ENCODE data around the gene ATP11B. TPM values are rescaled to one million over a fixed set of nuclear protein-coding genes. Genes with fewer than 3 reads are reported as not detected.

ATP11B gene
- total and polyA plus RNA-seq, 2 experiments from 2014 or later: 5.8 to 24.7 TPM

DNA sequence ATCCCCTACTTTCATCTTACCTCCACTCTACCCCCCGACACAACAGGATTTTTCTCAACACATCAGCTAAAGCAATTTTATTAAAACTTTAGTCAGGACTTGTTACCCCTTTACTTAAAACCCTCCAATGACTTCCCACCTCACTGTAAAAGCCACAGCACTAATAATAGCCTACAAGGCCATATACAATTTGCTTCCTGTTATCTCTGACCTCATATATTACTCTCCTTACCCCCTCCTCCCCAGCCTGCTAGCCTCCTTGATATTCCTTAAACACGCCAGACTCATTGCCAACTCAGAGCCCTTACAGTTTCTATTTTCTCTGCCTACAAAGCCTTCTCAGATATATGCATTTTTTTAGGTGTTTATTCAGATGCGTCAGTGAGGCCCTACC, 132.6 kb downstream of the ATP11B start:
- DNase-seq (ENCODE audit: low spot score): no peak
- peaks cover 3% of the 10 kb centered on the region; the same call in 1 of the 3 replicates for H3K36me3 Mint-ChIP-seq (ENCODE audit: low read depth)
- H3K4me3 ChIP-seq: no peak overlapping the region
- no peaks in the 10 kb centered on the region for H3K9me2 ChIP-seq (ENCODE audit: insufficient read depth)
- H3K27ac ChIP-seq (ENCODE audit: low read depth): no peak overlapping the region; the same call in 1 of the 2 replicates
- no peak for TF ChIP-seq STAT1 (IDR thresholded peaks at IDR 0.05; ENCODE audit: unreplicated experiment)
- TF ChIP-seq, protein P1, sequence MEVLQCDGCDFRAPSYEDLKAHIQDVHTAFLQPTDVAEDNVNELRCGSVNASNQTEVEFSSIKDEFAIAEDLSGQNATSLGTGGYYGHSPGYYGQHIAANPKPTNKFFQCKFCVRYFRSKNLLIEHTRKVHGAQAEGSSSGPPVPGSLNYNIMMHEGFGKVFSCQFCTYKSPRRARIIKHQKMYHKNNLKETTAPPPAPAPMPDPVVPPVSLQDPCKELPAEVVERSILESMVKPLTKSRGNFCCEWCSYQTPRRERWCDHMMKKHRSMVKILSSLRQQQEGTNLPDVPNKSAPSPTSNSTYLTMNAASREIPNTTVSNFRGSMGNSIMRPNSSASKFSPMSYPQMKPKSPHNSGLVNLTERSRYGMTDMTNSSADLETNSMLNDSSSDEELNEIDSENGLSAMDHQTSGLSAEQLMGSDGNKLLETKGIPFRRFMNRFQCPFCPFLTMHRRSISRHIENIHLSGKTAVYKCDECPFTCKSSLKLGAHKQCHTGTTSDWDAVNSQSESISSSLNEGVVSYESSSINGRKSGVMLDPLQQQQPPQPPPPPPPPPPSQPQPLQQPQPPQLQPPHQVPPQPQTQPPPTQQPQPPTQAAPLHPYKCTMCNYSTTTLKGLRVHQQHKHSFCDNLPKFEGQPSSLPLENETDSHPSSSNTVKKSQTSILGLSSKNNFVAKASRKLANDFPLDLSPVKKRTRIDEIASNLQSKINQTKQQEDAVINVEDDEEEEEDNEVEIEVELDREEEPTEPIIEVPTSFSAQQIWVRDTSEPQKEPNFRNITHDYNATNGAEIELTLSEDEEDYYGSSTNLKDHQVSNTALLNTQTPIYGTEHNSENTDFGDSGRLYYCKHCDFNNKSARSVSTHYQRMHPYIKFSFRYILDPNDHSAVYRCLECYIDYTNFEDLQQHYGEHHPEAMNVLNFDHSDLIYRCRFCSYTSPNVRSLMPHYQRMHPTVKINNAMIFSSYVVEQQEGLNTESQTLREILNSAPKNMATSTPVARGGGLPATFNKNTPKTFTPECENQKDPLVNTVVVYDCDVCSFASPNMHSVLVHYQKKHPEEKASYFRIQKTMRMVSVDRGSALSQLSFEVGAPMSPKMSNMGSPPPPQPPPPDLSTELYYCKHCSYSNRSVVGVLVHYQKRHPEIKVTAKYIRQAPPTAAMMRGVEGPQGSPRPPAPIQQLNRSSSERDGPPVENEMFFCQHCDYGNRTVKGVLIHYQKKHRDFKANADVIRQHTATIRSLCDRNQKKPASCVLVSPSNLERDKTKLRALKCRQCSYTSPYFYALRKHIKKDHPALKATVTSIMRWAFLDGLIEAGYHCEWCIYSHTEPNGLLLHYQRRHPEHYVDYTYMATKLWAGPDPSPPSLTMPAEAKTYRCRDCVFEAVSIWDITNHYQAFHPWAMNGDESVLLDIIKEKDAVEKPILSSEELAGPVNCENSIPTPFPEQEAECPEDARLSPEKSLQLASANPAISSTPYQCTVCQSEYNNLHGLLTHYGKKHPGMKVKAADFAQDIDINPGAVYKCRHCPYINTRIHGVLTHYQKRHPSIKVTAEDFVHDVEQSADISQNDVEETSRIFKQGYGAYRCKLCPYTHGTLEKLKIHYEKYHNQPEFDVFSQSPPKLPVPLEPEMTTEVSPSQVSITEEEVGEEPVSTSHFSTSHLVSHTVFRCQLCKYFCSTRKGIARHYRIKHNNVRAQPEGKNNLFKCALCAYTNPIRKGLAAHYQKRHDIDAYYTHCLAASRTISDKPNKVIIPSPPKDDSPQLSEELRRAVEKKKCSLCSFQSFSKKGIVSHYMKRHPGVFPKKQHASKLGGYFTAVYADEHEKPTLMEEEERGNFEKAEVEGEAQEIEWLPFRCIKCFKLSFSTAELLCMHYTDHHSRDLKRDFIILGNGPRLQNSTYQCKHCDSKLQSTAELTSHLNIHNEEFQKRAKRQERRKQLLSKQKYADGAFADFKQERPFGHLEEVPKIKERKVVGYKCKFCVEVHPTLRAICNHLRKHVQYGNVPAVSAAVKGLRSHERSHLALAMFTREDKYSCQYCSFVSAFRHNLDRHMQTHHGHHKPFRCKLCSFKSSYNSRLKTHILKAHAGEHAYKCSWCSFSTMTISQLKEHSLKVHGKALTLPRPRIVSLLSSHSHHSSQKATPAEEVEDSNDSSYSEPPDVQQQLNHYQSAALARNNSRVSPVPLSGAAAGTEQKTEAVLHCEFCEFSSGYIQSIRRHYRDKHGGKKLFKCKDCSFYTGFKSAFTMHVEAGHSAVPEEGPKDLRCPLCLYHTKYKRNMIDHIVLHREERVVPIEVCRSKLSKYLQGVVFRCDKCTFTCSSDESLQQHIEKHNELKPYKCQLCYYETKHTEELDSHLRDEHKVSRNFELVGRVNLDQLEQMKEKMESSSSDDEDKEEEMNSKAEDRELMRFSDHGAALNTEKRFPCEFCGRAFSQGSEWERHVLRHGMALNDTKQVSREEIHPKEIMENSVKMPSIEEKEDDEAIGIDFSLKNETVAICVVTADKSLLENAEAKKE (CRISPR knock-in tag; IDR thresholded peaks at IDR 0.05): no peak
- TF ChIP-seq EZH2phosphoT487 (IDR thresholded peaks at IDR 0.05; ENCODE audit: unreplicated experiment): no peak
- TF ChIP-seq ZNF331 (CRISPR knock-in tag; IDR thresholded peaks at IDR 0.05; ENCODE audit: low read depth): no peak
- no peak for TF ChIP-seq CTCF (conservative IDR thresholded peaks at IDR 0.05; ENCODE audit: low read depth in 2 of 2)
- TF ChIP-seq REST (IDR thresholded peaks at IDR 0.05; ENCODE audit: unreplicated experiment): no peak
- TF ChIP-seq CREB1 (CRISPR knock-in tag; IDR thresholded peaks at IDR 0.05; ENCODE audit: low read depth): no peak
- no peak overlapping the region for H3K27ac Mint-ChIP-seq
- no peaks in the 10 kb centered on the region for H3K27me3 ChIP-seq (ENCODE audit: insufficient read depth)
- no peak overlapping the region for H3K4me2 ChIP-seq
- H3K36me3 ChIP-seq (ENCODE audit: insufficient read depth): no peaks in the 10 kb centered on the region
- no peak overlapping the region for H2AFZ ChIP-seq
- peaks cover 17% of the 10 kb centered on the region for H3K4me1 Mint-ChIP-seq
- no peaks in the 10 kb centered on the region for H3K27me3 Mint-ChIP-seq (ENCODE audit: insufficient read depth, low read depth, poor library complexity)
- no peak overlapping the region for H3K4me3 Mint-ChIP-seq
- no peak for ATAC-seq
- H3F3A ChIP-seq (replicated peaks; ENCODE audit: low read depth): no peaks in the 10 kb centered on the region
- H3K4me1 ChIP-seq (ENCODE audit: insufficient read depth): peaks cover under 1% of the 10 kb centered on the region; the same call in 1 of the 2 replicates
- H3K9me3 Mint-ChIP-seq: no peaks in the 10 kb centered on the region
- H3K79me2 ChIP-seq (replicated peaks; ENCODE audit: insufficient read depth): no peaks in the 10 kb centered on the region
- no peaks in the 10 kb centered on the region for H4K20me1 ChIP-seq (replicated peaks; ENCODE audit: insufficient read depth)
